Esophagus squamous epithelium (tissue), 5 donors: ENCODE measurements around the gene MAP7D3. TPM values are rescaled to one million over a fixed set of nuclear protein-coding genes. Genes with fewer than 3 reads are reported as not detected.

Experiments used
- DNase-seq: peaks from one replicate; lab custom pipeline; 2025; lab: John Stamatoyannopoulos, UW
- H3K27ac ChIP-seq, 4 donors: fragments of 200-600 bp; sonication (generic); one replicate each; pipeline ENCODE4 v1.5.1; 2016 to 2019; ENCODE audit warnings: mild to moderate bottlenecking in 1 of 4
- H3K27me3 ChIP-seq, 4 donors: fragments of 200-600 bp; sonication (generic); 1 replicate in 3 of 4; 2 replicates in 1 of 4; pipeline versions ENCODE4 v1.5.1 to v1.6.0; 2017 to 2021; ENCODE audit warnings: antibody characterized with exemption in 1 of 4
- H3K36me3 ChIP-seq, 3 donors: fragments of 200-600 bp; sonication (generic); one replicate each; pipeline ENCODE4 v1.5.1; 2016 to 2019
- H3K4me1 ChIP-seq, 3 donors: fragments of 200-600 bp; sonication (generic); one replicate each; pipeline ENCODE4 v1.5.1; 2017 to 2019
- H3K4me3 ChIP-seq, 4 donors: fragments of 200-600 bp; sonication (generic); 1 replicate in 3 of 4; 2 replicates in 1 of 4; pipeline ENCODE4 v1.5.1; 2016 to 2019; ENCODE audit warnings: mild to moderate bottlenecking in 2 of 4, moderate library complexity in 1 of 4
- H3K9me3 ChIP-seq, 3 donors: fragments of 200-600 bp; sonication (generic); one replicate each; pipeline ENCODE4 v1.5.1; 2016 to 2019
- POLR2A ChIP-seq, 4 donors: fragments of 450-650 bp; IDR thresholded peaks; one replicate each; pipeline ENCODE4 v1.6.1; 2017; ENCODE audit warnings: antibody characterized with exemption in 4 of 4, mild to moderate bottlenecking in 4 of 4, moderate library complexity in 3 of 4
- WGBS, 2 donors: methylation state at CpG; one replicate each; pipeline ENCODE4 v1.1.5; 2018; 5-methylcytosine and 5-hydroxymethylcytosine counted together
- intact Hi-C: fragments of 100-400 bp; cut with DNase I; formaldehyde crosslinking; loops from one replicate; pipeline ENCODE4 v1.15.0; 2022
- total RNA-seq, 4 donors: library from RNA; depleted of rRNA; stranded (reverse); fragments of >200 nt; gene quantifications; one replicate each; pipeline ENCODE4 v1.1.0, GENCODE V29; 2016
- TF ChIP-seq, protein P1 (sequence below), 6 experiments: fragments of 450-650 bp in 4 of 6; fragments of 200-600 bp in 2 of 6; sonication (generic) in 2 of 6; IDR thresholded peaks; one replicate each; pipeline ENCODE4 v1.5.1; 2016 to 2019; ENCODE audit warnings: antibody characterized with exemption in 6 of 6, mild to moderate bottlenecking in 4 of 6, moderate library complexity in 4 of 6
- donor health status: DM: yes; HTN: yes; CAD: no.

Gene MAP7D3
- total RNA-seq, 4 donors from 2014 or later: 1.3 to 11.8 (median 6.4) TPM

- Histone ChIP-seq H3K4me3 (no peak overlapping the region), H3K4me1 (no peaks in the 10 kb centered on the region), H3K27ac (no peak overlapping the region), H3K9me3 (no peaks in the 10 kb centered on the region), H3K36me3 (no peaks in the 10 kb centered on the region), H3K27me3 (no peaks in the 10 kb centered on the region)
- intact Hi-C loops: no loop called here
- DNase-seq: no peak
- no peak for TF ChIP-seq POLR2A (IDR thresholded peaks at IDR 0.05)
- 72% methylated on average over 4 of the region's 4 CpGs; no CpG with 5 or more reads in 1 of the 2 donors for WGBS, 2 donors
These were observed 24.4 kb upstream of the MAP7D3 start for GRCh38 chrX:136275553-136275952.

DNA sequence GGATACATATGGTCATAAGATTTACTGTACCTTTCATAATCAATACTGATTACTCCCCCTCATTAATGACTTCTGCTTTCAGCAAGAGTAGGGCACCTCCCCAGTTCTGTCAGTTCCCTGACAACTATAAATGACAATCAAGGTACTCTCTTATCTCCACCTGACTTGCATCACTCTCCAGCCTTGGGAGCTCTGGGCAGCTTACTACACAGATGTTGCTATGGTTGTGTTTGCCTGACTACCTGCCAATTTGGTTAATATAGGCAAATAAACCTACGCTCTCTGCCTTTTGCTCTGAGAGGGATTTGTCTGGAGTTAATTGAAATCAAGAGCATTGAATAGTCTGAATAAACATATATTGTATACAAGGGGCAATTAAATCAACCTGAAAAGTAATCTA, 22.8 kb upstream of the MAP7D3 start:
- intact Hi-C loops: no loop called here
- 33 to 70% methylated on average over 1 of the region's 1 CpG for WGBS, 2 donors
- no peaks in the 10 kb centered on the region for H3K36me3 ChIP-seq
- H3K4me3 ChIP-seq: no peak overlapping the region
- no peak for DNase-seq
- TF ChIP-seq, protein P1, sequence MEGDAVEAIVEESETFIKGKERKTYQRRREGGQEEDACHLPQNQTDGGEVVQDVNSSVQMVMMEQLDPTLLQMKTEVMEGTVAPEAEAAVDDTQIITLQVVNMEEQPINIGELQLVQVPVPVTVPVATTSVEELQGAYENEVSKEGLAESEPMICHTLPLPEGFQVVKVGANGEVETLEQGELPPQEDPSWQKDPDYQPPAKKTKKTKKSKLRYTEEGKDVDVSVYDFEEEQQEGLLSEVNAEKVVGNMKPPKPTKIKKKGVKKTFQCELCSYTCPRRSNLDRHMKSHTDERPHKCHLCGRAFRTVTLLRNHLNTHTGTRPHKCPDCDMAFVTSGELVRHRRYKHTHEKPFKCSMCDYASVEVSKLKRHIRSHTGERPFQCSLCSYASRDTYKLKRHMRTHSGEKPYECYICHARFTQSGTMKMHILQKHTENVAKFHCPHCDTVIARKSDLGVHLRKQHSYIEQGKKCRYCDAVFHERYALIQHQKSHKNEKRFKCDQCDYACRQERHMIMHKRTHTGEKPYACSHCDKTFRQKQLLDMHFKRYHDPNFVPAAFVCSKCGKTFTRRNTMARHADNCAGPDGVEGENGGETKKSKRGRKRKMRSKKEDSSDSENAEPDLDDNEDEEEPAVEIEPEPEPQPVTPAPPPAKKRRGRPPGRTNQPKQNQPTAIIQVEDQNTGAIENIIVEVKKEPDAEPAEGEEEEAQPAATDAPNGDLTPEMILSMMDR (IDR thresholded peaks at IDR 0.05): no peak
- no peak for TF ChIP-seq POLR2A (IDR thresholded peaks at IDR 0.05)
- no peaks in the 10 kb centered on the region for H3K4me1 ChIP-seq
- H3K27ac ChIP-seq: no peak overlapping the region
- no peaks in the 10 kb centered on the region for H3K9me3 ChIP-seq
- H3K27me3 ChIP-seq: no peaks in the 10 kb centered on the region

DNA sequence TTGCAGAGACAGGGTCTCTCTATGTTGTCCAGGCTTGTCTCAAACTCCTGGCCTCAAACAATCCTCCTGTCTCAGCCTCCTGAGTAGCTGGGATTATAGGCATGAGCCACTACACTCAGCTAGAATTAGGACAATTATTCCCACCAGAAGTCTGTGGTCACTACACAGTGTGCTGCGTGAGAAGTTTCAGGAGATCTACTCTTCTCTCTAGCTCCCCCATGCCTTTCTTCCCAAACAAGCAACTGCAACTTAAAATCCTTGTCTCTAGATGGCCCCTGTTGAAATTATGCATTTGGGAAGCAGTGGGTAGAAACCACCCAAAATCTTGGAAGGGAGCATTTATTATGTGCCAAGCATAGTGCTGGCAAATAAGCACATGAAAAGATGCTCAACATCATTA, 21.1 kb upstream of the MAP7D3 start:
- Histone ChIP-seq H3K27ac (no peak overlapping the region), H3K27me3 (no peaks in the 10 kb centered on the region), H3K4me1 (no peaks in the 10 kb centered on the region), H3K4me3 (no peak overlapping the region), H3K36me3 (no peaks in the 10 kb centered on the region), H3K9me3 (no peaks in the 10 kb centered on the region)
- TF ChIP-seq, protein P1 (IDR thresholded peaks at IDR 0.05): no peak
- TF ChIP-seq POLR2A (IDR thresholded peaks at IDR 0.05): no peak
- WGBS, 2 donors: 50% methylated on average over 1 of the region's 1 CpG
- intact Hi-C loops: no loop called here
- no peak for DNase-seq

DNA sequence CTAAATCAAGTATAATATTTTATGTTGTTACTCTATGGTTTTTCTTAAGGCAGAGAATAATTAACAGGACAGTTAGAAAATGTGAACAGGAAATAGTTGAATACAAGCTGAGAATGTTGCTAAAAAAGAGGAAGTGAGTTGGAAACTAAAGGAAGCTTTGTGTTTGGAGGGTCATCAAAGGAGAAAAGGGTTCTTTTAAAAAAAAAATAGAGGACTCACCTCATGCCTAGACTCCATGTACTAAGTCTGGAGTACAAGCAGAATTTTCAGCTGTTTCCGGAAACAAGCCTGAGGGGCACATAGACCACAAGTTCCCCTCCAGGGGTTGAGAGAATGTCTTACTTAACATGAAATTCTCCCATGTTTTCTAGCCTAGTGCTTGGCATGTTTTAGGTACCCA, 20.1 kb upstream of the MAP7D3 start:
- Histone ChIP-seq H3K4me3 (no peak overlapping the region), H3K4me1 (no peaks in the 10 kb centered on the region), H3K36me3 (no peaks in the 10 kb centered on the region), H3K9me3 (no peaks in the 10 kb centered on the region), H3K27ac (no peak overlapping the region), H3K27me3 (no peaks in the 10 kb centered on the region)
- no peak for DNase-seq
- 77 to 79% methylated on average over 1 of the region's 1 CpG for WGBS, 2 donors
- intact Hi-C loops: no loop called here
- no peak for TF ChIP-seq POLR2A (IDR thresholded peaks at IDR 0.05)
- TF ChIP-seq, protein P1 (IDR thresholded peaks at IDR 0.05): no peak

- no peaks in the 10 kb centered on the region for H3K36me3 ChIP-seq
- no peaks in the 10 kb centered on the region for H3K4me1 ChIP-seq
- H3K4me3 ChIP-seq: no peak overlapping the region
- no peak for DNase-seq
- H3K9me3 ChIP-seq: no peaks in the 10 kb centered on the region
- intact Hi-C loops: no loop called here
- no peaks in the 10 kb centered on the region for H3K27me3 ChIP-seq
- WGBS, 2 donors: 30% methylated on average over 1 of the region's 1 CpG; no CpG with 5 or more reads in 1 of the 2 donors
- no peak for TF ChIP-seq POLR2A (IDR thresholded peaks at IDR 0.05)
- TF ChIP-seq, protein P1 (IDR thresholded peaks at IDR 0.05): no peak
- H3K27ac ChIP-seq: no peak overlapping the region
These were observed 18.7 kb upstream of the MAP7D3 start for GRCh38 chrX:136269921-136270320.
